GM19438 (cell line): Measurements from ENCODE around the gene SLC9C1.

Experiments
- ATAC-seq: cut with Tn5 transposase; IDR thresholded peaks from one replicate; pipeline ENCODE4 v1.9.1; 2021; ENCODE audit warnings: low read depth; ENCODE audit not compliant: unreplicated experiment

SLC9C1 gene

GRCh38 chr3:112117841-112118571 is 176.0 kb downstream of the SLC9C1 start:
- ATAC-seq, result no peak

GRCh38 chr3:112117415-112117814 is 176.6 kb downstream of the SLC9C1 start:
- ATAC-seq, result no peak

GRCh38 chr3:112116748-112117186 is 177.2 kb downstream of the SLC9C1 start:
- ATAC-seq, result no peak

GRCh38 chr3:112115806-112116383 is 178.1 kb downstream of the SLC9C1 start:
- ATAC-seq, result no peak

DNA sequence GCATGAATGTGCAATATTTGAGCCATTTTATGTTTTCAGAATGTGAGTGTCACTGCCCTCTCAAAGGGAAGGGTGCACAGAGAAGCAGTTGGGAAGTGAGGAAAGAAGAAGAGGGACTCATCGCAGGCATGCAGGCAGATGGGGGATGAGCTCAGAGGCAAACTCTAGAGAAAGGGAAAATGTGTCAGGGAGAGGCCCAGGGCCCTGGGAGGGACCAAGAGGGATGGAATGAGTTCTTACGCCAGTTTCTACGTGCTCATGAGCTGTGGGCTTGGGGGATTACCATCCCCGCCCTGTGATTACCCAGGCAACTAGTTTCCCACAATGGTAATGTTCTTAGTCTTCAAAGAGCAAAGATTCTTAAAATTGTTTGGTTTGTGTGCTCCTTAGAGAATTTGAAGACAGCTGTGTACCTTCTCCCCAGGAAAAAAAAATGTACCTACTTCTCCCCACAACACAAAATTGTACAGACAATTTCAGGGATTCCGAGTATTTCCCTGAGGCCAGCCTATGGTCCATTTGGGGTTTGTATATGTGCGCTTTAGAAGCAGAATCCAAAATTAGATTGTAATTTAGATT is 178.8 kb downstream of the SLC9C1 start:
- no peak for ATAC-seq

- ATAC-seq, result no peak
Observed at GRCh38 chr3:112114576-112115160, 179.3 kb downstream of the SLC9C1 start.

- ATAC-seq, result peak; percentile 44
Observed at GRCh38 chr3:112111785-112112402, 182.1 kb downstream of the SLC9C1 start.

GRCh38 chr3:112109322-112109721 is 184.7 kb downstream of the SLC9C1 start:
- ATAC-seq, result no peak

GRCh38 chr3:112104774-112105173 is 189.2 kb downstream of the SLC9C1 start:
- ATAC-seq, result no peak

- ATAC-seq, result no peak
Observed at GRCh38 chr3:112101916-112102315, 192.1 kb downstream of the SLC9C1 start.

DNA sequence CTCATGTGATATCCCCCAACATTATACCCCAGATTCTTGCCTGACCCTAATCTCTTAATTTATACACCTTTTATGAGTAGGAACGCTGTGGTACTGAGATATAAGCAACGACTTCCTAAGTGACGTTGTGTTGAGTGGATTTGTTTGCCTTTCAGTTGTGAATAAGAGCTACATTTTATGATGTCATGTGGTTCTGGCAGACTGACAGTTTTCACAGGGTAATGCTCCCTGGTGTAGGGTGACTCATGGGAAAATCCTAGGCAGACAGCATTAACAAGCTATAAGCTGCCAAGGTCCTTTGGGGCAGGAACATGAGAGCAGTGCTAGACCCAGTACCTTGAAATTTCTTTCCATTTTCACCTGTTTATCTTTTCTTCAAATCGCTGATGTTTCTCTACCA is 196.6 kb downstream of the SLC9C1 start:
- no peak for ATAC-seq

- ATAC-seq, result no peak
Observed at GRCh38 chr3:112096176-112096575, 197.8 kb downstream of the SLC9C1 start.

- no peak for ATAC-seq
Observed at GRCh38 chr3:112095731-112096130, 198.3 kb downstream of the SLC9C1 start.

GRCh38 chr3:112093180-112093522 is 200.9 kb downstream of the SLC9C1 start:
- ATAC-seq, result no peak

DNA sequence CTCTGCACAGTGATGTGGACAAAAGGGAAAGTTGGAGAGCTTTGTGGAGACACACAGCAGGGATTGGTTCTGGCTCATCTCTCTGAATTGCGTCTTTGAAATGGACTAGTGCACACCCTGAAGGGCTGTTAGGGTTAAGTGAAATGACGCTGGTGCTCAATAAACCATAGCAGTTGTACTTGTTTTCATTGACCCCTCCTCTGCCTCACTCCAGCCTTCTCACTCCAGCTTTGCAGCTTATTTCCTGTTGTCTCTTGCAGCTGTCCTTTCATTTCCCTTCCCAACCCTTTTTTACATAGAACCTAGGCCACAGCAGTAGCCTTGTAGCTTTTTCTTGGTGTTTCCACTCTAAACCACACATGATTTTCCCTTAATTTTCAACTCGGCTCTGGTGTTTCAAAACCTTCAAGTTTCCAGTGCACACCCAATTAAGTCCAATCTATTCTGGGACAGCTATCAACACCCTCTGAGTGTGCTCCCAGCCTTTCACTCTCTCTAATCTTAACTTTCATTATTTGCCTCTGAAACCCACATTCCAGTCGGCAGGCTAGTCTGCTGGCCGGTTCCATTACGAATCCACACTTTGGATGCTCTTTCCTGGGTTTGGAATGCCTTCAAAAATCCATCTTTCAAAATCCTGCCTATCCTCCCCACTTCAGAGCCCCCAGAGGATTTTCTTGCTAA is 201.4 kb downstream of the SLC9C1 start:
- ATAC-seq, result peak; percentile 65

- no peak for ATAC-seq
Observed at GRCh38 chr3:112090887-112091586, 203.0 kb downstream of the SLC9C1 start.
